Activated naive CD4-positive, alpha-beta T cell treated with anti-CD3 and anti-CD28 coated beads for 36 hours (primary cell): ENCODE data around the gene CTNNA2. TPM values are rescaled to one million over a fixed set of nuclear protein-coding genes. Genes with fewer than 3 reads are reported as not detected.

ENCODE experiments used
- CTCF ChIA-PET: fragments of 350-600 bp; sonication (Branson Sonifier 250); formaldehyde crosslinking; loops from one replicate; lab custom pipeline; 2021; ENCODE audit warnings: antibody characterized with exemption; lab: Charles Lee
- DNase-seq: peaks from one replicate; pipeline ENCODE4 v3.0.0-alpha.2; 2020
- H3K27ac Mint-ChIP-seq: one replicate; pipeline ENCODE4 v1.8.0; 2021; ENCODE audit warnings: mild to moderate bottlenecking, mixed read lengths
- H3K27me3 Mint-ChIP-seq: one replicate; pipeline ENCODE4 v1.8.0; 2021; ENCODE audit warnings: low read depth, mixed read lengths
- H3K36me3 Mint-ChIP-seq: one replicate; pipeline ENCODE4 v1.8.0; 2021; ENCODE audit warnings: low read depth, mixed read lengths
- H3K4me1 Mint-ChIP-seq: one replicate; pipeline ENCODE4 v1.8.0; 2021; ENCODE audit warnings: low read depth, mixed read lengths
- H3K4me3 Mint-ChIP-seq: one replicate; pipeline ENCODE4 v1.8.0; 2021; ENCODE audit warnings: mild to moderate bottlenecking, moderate library complexity, mixed read lengths
- H3K9me3 Mint-ChIP-seq: one replicate; pipeline ENCODE4 v1.8.0; 2021; ENCODE audit warnings: mixed read lengths
- intact Hi-C: fragments of 100-400 bp; cut with micrococcal nuclease; formaldehyde crosslinking; loops from one replicate; pipeline ENCODE4 v1.15.1; 2023
- microRNA-seq: library from miRNA; unstranded; fragments of <30 nt; microRNA quantifications from one replicate; pipeline ENCODE4 v1.2.0, GENCODE V29; 2022; ENCODE audit warnings: borderline microRNAs expressed, borderline replicate concordance
- total RNA-seq, 2 experiments: library from RNA; stranded (reverse); gene quantifications; one replicate each; pipeline ENCODE4 v1.2.3, GENCODE V29; 2021

Gene CTNNA2
- total RNA-seq, 2 experiments from 2014 or later: not detected

DNA sequence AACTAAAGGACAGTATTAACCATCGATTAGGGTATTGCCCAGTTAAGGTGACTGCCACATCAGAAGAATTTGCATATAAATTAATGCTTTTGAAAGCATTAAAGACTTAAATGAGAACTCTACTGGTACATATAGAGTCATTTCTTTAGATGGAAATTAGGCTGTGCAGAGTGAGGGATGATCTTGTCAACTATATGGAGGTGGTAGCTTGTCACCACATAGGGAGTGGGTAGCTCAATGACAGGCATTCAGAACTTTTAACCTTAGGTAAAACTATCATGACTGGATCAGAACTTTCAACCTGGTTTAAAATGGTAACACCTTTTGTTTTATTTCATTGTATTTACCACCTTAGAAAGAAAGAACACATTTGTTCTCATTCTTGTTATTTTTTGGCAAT, 1176.3 kb downstream of the CTNNA2 start:
- no peaks in the 10 kb centered on the region for H3K4me1 Mint-ChIP-seq
- intact Hi-C loops: no loop called here
- no peak overlapping the region for H3K4me3 Mint-ChIP-seq
- H3K27me3 Mint-ChIP-seq: no peaks in the 10 kb centered on the region
- H3K9me3 Mint-ChIP-seq: peaks cover 1% of the 10 kb centered on the region
- H3K27ac Mint-ChIP-seq: no peak overlapping the region
- CTCF ChIA-PET: interaction anchor here (0.6 kb wide), 1 partner anchor 567 kb away, joined by 5 read pairs; no protein-coding TSS in a partner anchor
- H3K36me3 Mint-ChIP-seq: no peaks in the 10 kb centered on the region
- no peak for DNase-seq

Small RNA genes lying within 50 kb of the gene (microRNA-seq; reads per million reads assigned to microRNA genes)
- gene MIR4264 (not detected), gene MIR8080 (not detected)
